Neural cell (in vitro differentiated cells): Measurements from ENCODE around the gene PLSCR3. TPM values are rescaled to one million over a fixed set of nuclear protein-coding genes. Genes with fewer than 3 reads are reported as not detected.
A peak's percentile ranks its signal among the peaks of the same experiment; 100 is the strongest.

ENCODE experiments used
- H2AFZ ChIP-seq: fragments of 200-600, 300-800 bp; sonication (generic), shearing (Covaris generic); 2 replicates; pipeline ENCODE4 v1.6.0; 2014; ENCODE audit warnings: low read depth, mild to moderate bottlenecking, antibody characterized with exemption, low read length, moderate library complexity
- H3F3A ChIP-seq: fragments of 200-600 bp; shearing (Covaris generic); 2 replicates; pipeline ENCODE4 v1.6.1; 2016; ENCODE audit warnings: mild to moderate bottlenecking, moderate library complexity, mixed read lengths, antibody characterized with exemption, low read length; ENCODE audit not compliant: insufficient read depth, poor library complexity, severe bottlenecking
- H3K27ac ChIP-seq: fragments of 200-600, 300-800 bp; sonication (generic), shearing (Covaris generic); 2 replicates; pipeline ENCODE4 v1.5.1; 2014; ENCODE audit warnings: mild to moderate bottlenecking, low read length, moderate library complexity
- H3K27me3 ChIP-seq: fragments of 300-800, 200-600 bp; sonication (generic), shearing (Covaris generic); 2 replicates; pipeline ENCODE4 v1.6.0; 2014; ENCODE audit warnings: mild to moderate bottlenecking, low read depth, low read length, moderate library complexity; ENCODE audit not compliant: insufficient read depth
- H3K36me3 ChIP-seq: fragments of 300-800, 200-600 bp; sonication (generic), shearing (Covaris generic); 2 replicates; pipeline ENCODE4 v1.5.1; 2014; ENCODE audit warnings: mild to moderate bottlenecking, antibody characterized with exemption, low read length, moderate library complexity; ENCODE audit not compliant: insufficient read depth
- H3K4me2 ChIP-seq: fragments of 300-800, 200-600 bp; sonication (generic), shearing (Covaris generic); 2 replicates; pipeline ENCODE4 v1.6.0; 2014; ENCODE audit warnings: mild to moderate bottlenecking, low read length
- H3K4me3 ChIP-seq: fragments of 300-800, 200-600 bp; sonication (generic), shearing (Covaris generic); 2 replicates; pipeline ENCODE4 v1.5.1; 2014; ENCODE audit warnings: mild to moderate bottlenecking, low read length, moderate library complexity
- H3K79me2 ChIP-seq: fragments of 200-600 bp; shearing (Covaris generic); replicated peaks from 2 replicates; pipeline ENCODE4 v1.6.0; 2014; ENCODE audit warnings: mild to moderate bottlenecking, low read length, moderate library complexity; ENCODE audit not compliant: insufficient read depth
- H3K9ac ChIP-seq: fragments of 300-800, 200-600 bp; sonication (generic), shearing (Covaris generic); 2 replicates; pipeline ENCODE4 v1.6.1; 2016; ENCODE audit warnings: mild to moderate bottlenecking, low read length, mixed read lengths
- H3K9me2 ChIP-seq: fragments of 200-600 bp; shearing (Covaris generic); 2 replicates; pipeline ENCODE4 v1.6.1; 2016; ENCODE audit warnings: mild to moderate bottlenecking, low read length, mixed read lengths; ENCODE audit not compliant: insufficient read depth
- H3K9me3 ChIP-seq: fragments of 200-600, 300-800 bp; sonication (generic), shearing (Covaris generic); 2 replicates; pipeline ENCODE4 v1.6.1; 2016; ENCODE audit warnings: mild to moderate bottlenecking, mixed run types, low read length, moderate library complexity, mixed read lengths
- H4K20me1 ChIP-seq: fragments of 200-600 bp; shearing (Covaris generic); 2 replicates; pipeline ENCODE4 v1.6.1; 2016; ENCODE audit warnings: mild to moderate bottlenecking, mixed run types; ENCODE audit not compliant: insufficient read depth
- EP300 ChIP-seq: fragments of 450-650 bp; conservative IDR thresholded peaks from 2 replicates; pipeline ENCODE4 v1.6.1; 2014; ENCODE audit warnings: antibody characterized with exemption, mild to moderate bottlenecking, moderate library complexity; ENCODE audit not compliant: poor library complexity, severe bottlenecking
- EZH2 ChIP-seq: fragments of 200-600, 300-800 bp; shearing (Covaris generic), sonication (generic); IDR thresholded peaks from 2 replicates; pipeline ENCODE4 v1.6.1; 2014; ENCODE audit warnings: antibody characterized with exemption, low read length, borderline replicate concordance, mild to moderate bottlenecking; ENCODE audit not compliant: insufficient read depth, poor library complexity, severe bottlenecking
- MXI1 ChIP-seq: fragments of 450-650 bp; conservative IDR thresholded peaks from 2 replicates; pipeline ENCODE4 v1.6.1; 2014; ENCODE audit warnings: antibody characterized with exemption, mild to moderate bottlenecking; ENCODE audit not compliant: poor library complexity, severe bottlenecking
- POLR2AphosphoS5 ChIP-seq: IDR thresholded peaks from 2 replicates; pipeline ENCODE4 v1.6.1; 2012
- RAD21 ChIP-seq: fragments of 450-650 bp; conservative IDR thresholded peaks from 2 replicates; pipeline ENCODE4 v1.6.1; 2014; ENCODE audit warnings: antibody characterized with exemption, mild to moderate bottlenecking, moderate library complexity
- SMC3 ChIP-seq: fragments of 450-650 bp; conservative IDR thresholded peaks from 2 replicates; pipeline ENCODE4 v1.6.1; 2014; ENCODE audit warnings: antibody characterized with exemption, mild to moderate bottlenecking, moderate library complexity; ENCODE audit not compliant: poor library complexity
- TAF1 ChIP-seq: IDR thresholded peaks from 2 replicates; pipeline ENCODE4 v1.6.1; 2012; ENCODE audit warnings: low read depth
- polyA plus RNA-seq: library from polyadenylated mRNA; depleted of rRNA; stranded (reverse); fragments of >200 nt; gene quantifications from 2 replicates; pipeline ENCODE4 v1.2.3, GENCODE V29; 2014
- TF ChIP-seq, protein P1 (sequence below): fragments of 450-650 bp; IDR thresholded peaks from 2 replicates; pipeline ENCODE4 v1.5.1; 2014; ENCODE audit warnings: antibody characterized with exemption, mild to moderate bottlenecking, moderate library complexity; ENCODE audit not compliant: poor library complexity, severe bottlenecking
- TF ChIP-seq, protein P2 (sequence below): IDR thresholded peaks from 2 replicates; pipeline ENCODE4 v1.6.1; 2012; ENCODE audit warnings: borderline replicate concordance

The PLSCR3 gene
- polyA plus RNA-seq, 1 donor from 2014 or later: 15.9 TPM

DNA sequence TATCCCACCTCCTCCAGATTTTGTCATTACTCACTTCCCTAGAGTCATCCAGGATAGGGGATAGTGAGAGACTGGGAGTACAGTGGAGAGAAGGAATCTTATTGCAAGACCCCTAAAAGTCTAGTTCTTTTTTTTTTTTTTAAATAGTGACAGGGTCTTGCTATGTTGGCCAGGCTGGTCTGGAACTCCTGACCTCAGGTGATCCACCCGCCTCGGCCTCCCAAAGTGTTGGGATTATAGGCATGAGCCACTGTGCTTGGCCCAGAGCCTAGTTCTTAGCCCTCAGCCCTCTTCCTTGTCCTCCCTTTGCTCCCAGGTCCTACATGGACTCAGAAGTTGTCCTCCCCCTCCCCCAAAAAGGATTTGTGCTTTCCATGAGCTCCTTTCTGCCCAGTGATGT lies 47.8 kb upstream of the PLSCR3 start:
- Histone ChIP-seq H3K9ac (peak overlapping the region; percentile 97), H3K27ac (peak overlapping the region; percentile 99), H4K20me1 (no peaks in the 10 kb centered on the region), H3K27me3 (peaks cover 38% of the 10 kb centered on the region), H3K4me2 (peak overlapping the region; percentile 79), H3K4me3 (peak overlapping the region; percentile 85), H2AFZ (no peak overlapping the region), H3F3A (peaks cover 4% of the 10 kb centered on the region), H3K79me2 (no peaks in the 10 kb centered on the region), H3K36me3 (no peaks in the 10 kb centered on the region), H3K9me3 (no peaks in the 10 kb centered on the region), H3K9me2 (no peaks in the 10 kb centered on the region)
- TF ChIP-seq POLR2AphosphoS5 (no peak), MXI1 (no peak), EP300 (no peak), TAF1 (no peak), EZH2 (no peak), RAD21 (no peak), SMC3 (no peak)
- TF ChIP-seq, protein P1, sequence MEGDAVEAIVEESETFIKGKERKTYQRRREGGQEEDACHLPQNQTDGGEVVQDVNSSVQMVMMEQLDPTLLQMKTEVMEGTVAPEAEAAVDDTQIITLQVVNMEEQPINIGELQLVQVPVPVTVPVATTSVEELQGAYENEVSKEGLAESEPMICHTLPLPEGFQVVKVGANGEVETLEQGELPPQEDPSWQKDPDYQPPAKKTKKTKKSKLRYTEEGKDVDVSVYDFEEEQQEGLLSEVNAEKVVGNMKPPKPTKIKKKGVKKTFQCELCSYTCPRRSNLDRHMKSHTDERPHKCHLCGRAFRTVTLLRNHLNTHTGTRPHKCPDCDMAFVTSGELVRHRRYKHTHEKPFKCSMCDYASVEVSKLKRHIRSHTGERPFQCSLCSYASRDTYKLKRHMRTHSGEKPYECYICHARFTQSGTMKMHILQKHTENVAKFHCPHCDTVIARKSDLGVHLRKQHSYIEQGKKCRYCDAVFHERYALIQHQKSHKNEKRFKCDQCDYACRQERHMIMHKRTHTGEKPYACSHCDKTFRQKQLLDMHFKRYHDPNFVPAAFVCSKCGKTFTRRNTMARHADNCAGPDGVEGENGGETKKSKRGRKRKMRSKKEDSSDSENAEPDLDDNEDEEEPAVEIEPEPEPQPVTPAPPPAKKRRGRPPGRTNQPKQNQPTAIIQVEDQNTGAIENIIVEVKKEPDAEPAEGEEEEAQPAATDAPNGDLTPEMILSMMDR: no peak
- TF ChIP-seq, protein P2, sequence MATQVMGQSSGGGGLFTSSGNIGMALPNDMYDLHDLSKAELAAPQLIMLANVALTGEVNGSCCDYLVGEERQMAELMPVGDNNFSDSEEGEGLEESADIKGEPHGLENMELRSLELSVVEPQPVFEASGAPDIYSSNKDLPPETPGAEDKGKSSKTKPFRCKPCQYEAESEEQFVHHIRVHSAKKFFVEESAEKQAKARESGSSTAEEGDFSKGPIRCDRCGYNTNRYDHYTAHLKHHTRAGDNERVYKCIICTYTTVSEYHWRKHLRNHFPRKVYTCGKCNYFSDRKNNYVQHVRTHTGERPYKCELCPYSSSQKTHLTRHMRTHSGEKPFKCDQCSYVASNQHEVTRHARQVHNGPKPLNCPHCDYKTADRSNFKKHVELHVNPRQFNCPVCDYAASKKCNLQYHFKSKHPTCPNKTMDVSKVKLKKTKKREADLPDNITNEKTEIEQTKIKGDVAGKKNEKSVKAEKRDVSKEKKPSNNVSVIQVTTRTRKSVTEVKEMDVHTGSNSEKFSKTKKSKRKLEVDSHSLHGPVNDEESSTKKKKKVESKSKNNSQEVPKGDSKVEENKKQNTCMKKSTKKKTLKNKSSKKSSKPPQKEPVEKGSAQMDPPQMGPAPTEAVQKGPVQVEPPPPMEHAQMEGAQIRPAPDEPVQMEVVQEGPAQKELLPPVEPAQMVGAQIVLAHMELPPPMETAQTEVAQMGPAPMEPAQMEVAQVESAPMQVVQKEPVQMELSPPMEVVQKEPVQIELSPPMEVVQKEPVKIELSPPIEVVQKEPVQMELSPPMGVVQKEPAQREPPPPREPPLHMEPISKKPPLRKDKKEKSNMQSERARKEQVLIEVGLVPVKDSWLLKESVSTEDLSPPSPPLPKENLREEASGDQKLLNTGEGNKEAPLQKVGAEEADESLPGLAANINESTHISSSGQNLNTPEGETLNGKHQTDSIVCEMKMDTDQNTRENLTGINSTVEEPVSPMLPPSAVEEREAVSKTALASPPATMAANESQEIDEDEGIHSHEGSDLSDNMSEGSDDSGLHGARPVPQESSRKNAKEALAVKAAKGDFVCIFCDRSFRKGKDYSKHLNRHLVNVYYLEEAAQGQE: no peak

DNA sequence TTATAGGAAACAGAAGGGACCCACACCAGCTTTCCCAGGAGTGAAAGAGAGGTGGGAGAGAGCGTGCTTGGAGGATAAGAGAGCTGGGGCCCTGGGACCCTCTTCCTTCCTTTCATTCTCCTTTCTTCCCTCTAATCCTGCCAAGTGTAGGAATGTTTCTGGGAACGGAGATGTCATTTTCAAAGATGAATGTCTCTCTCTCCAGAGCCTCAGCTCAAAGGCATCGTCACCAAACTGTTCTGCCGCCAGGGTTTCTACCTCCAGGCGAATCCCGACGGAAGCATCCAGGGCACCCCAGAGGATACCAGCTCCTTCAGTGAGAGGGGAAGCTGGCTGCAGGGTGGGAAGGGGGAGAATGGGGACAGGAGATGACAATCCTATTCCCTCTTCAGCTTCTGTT lies 46.9 kb upstream of the PLSCR3 start:
- Histone ChIP-seq H3F3A (peaks cover 4% of the 10 kb centered on the region), H3K27ac (peak overlapping the region; percentile 99), H3K79me2 (no peaks in the 10 kb centered on the region), H3K9me2 (no peaks in the 10 kb centered on the region), H3K4me2 (peak overlapping the region; percentile 79), H3K27me3 (peaks cover 40% of the 10 kb centered on the region), H4K20me1 (no peaks in the 10 kb centered on the region), H3K36me3 (no peaks in the 10 kb centered on the region), H3K4me3 (peak overlapping the region; percentile 85), H3K9ac (peak overlapping the region; percentile 97), H3K9me3 (no peaks in the 10 kb centered on the region), H2AFZ (no peak overlapping the region)
- TF ChIP-seq, protein P1: no peak
- TF ChIP-seq TAF1 (peak; percentile 9), POLR2AphosphoS5 (no peak), SMC3 (peak; percentile 31), EP300 (no peak), RAD21 (no peak), EZH2 (no peak), MXI1 (no peak)
- TF ChIP-seq, protein P2: peak; percentile 99
